Thoracic aorta endothelial cell (primary cell): ENCODE results near the gene AGRP. TPM values are rescaled to one million over a fixed set of nuclear protein-coding genes. Genes with fewer than 3 reads are reported as not detected.

ENCODE experiments used
- total RNA-seq: library from RNA; depleted of rRNA; stranded (reverse); fragments of >200 nt; gene quantifications from 2 replicates; pipeline ENCODE4 v1.2.3, GENCODE V29; 2012

The AGRP gene
- total RNA-seq = not detected in 2 replicates

GRCh38 chr16:67483150-67483549 is at the start of gene AGRP:
TSS of gene AGRP (minus strand) at chr16:67483547. CDS start at chr16:67483398, 149 bp downstream.

GRCh38 chr16:67528222-67528869 is 45.0 kb upstream of the AGRP start, which contains the start of gene RIPOR1:
TSS of gene RIPOR1 (plus strand) at chr16:67528829. CDS start at chr16:67538447, 9,618 bp downstream.

GRCh38 chr16:67480833-67481560 is 2.4 kb downstream of the AGRP start, which contains the start of gene ATP6V0D1:
TSS of gene ATP6V0D1 (minus strand) at chr16:67481157. CDS start at chr16:67481086, 71 bp downstream.

Other genes with a start within 250 kb of the AGRP start
- gene FHOD1, start 236.1 kb downstream of the AGRP start, total RNA-seq = 37.4 and 38.3 TPM in 2 replicates
- gene SLC9A5, start 234.6 kb downstream of the AGRP start, total RNA-seq = 0.40 and 0.65 TPM in 2 replicates
- gene PLEKHG4, start 204.0 kb downstream of the AGRP start, total RNA-seq = 18.1 and 28.4 TPM in 2 replicates
- 0.13 and 0.14 TPM in 2 replicates for gene KCTD19, start 156.8 kb downstream of the AGRP start, total RNA-seq
- gene LRRC36, start 156.7 kb downstream of the AGRP start, total RNA-seq = 0.13 and 0.86 TPM in 2 replicates
- gene TPPP3, start 90.0 kb downstream of the AGRP start, total RNA-seq = 0.07 TPM in 1 of 2 replicates, not detected in the other
- 4.0 and 6.3 TPM in 2 replicates for gene ZDHHC1, start 67.1 kb downstream of the AGRP start, total RNA-seq
- 0.07 TPM in 1 of 2 replicates, not detected in the other for gene HSD11B2, start 52.4 kb downstream of the AGRP start, total RNA-seq
- gene ATP6V0D1, start 2.4 kb downstream of the AGRP start, total RNA-seq = 80.5 and 92.9 TPM in 2 replicates
- 92.2 and 93.4 TPM in 2 replicates for gene RIPOR1, start 45.3 kb upstream of the AGRP start, total RNA-seq
- 51.0 and 51.2 TPM in 2 replicates for gene CTCF, start 79.0 kb upstream of the AGRP start, total RNA-seq
- gene CARMIL2, start 161.6 kb upstream of the AGRP start, total RNA-seq = 0.86 and 1.2 TPM in 2 replicates
- gene ACD, start 176.7 kb upstream of the AGRP start, total RNA-seq = 19.1 and 27.1 TPM in 2 replicates
- 2.7 and 3.3 TPM in 2 replicates for gene PARD6A, start 177.4 kb upstream of the AGRP start, total RNA-seq
- gene ENKD1, start 183.2 kb upstream of the AGRP start, total RNA-seq = 8.2 and 11.7 TPM in 2 replicates
- 1.1 and 2.0 TPM in 2 replicates for gene C16orf86, start 183.3 kb upstream of the AGRP start, total RNA-seq
- gene GFOD2, start 235.8 kb upstream of the AGRP start, total RNA-seq = 33.9 and 35.1 TPM in 2 replicates